Endothelial cell of umbilical vein (primary cell): ENCODE measurements around the gene ASPHD2. TPM values are rescaled to one million over a fixed set of nuclear protein-coding genes. Genes with fewer than 3 reads are reported as not detected.

ENCODE experiments used
- BruUV-seq: library from RNA; stranded (reverse); fragments of 400-500 nt; replicated peaks from 2 replicates; lab custom pipeline; 2021; lab: Mats Ljungman, UMichigan
- CTCF ChIA-PET: fragments of 300-600, 350-600 bp; sonication (Branson Sonifier 250); formaldehyde crosslinking; loops from one replicate; lab custom pipeline; 2021; ENCODE audit warnings: antibody characterized with exemption, inconsistent platforms; lab: Charles Lee
- POLR2A ChIA-PET: fragments of 300-600, 350-600 bp; sonication (Branson Sonifier 250); formaldehyde crosslinking; loops from one replicate; lab custom pipeline; 2021; ENCODE audit warnings: antibody characterized with exemption, inconsistent platforms; lab: Charles Lee
- DNase-seq: peaks from one replicate; pipeline ENCODE4 v3.0.0-alpha.2; 2011; ENCODE audit warnings: low read depth, low spot score
- FAIRE-seq: peaks from 2 replicates; lab custom pipeline; 2011; peaks lifted over from hg19 to GRCh38; lab: Jason Lieb, UNC
- H2AFZ ChIP-seq: 2 replicates; pipeline ENCODE4 v1.6.0; 2012; ENCODE audit warnings: low read depth, low read length, control low read depth, inconsistent platforms
- H3K27ac ChIP-seq: 2 replicates; pipeline ENCODE4 v1.5.1; 2011; ENCODE audit warnings: low read depth, mild to moderate bottlenecking, control low read depth, low read length, moderate library complexity; ENCODE audit not compliant: insufficient read depth
- H3K27me3 ChIP-seq, 2 experiments: 2 replicates each; pipeline versions ENCODE4 v1.6.0 to v1.6.1; 2011; ENCODE audit warnings: low read length in 2 of 2, mixed read lengths in 1 of 2; ENCODE audit not compliant: control insufficient read depth in 2 of 2, insufficient read depth in 2 of 2
- H3K36me3 ChIP-seq, 2 experiments: 2 replicates in 1 of 2; 3 replicates in 1 of 2; pipeline ENCODE4 v1.5.1; 2011; ENCODE audit warnings: low read length in 2 of 2, mild to moderate bottlenecking in 1 of 2, moderate library complexity in 1 of 2; ENCODE audit not compliant: control insufficient read depth in 2 of 2, insufficient read depth in 2 of 2; ENCODE audit errors: extremely low read depth in 1 of 2
- H3K4me1 ChIP-seq: 3 replicates; pipeline ENCODE4 v1.5.1; 2011; ENCODE audit warnings: mild to moderate bottlenecking, low read length; ENCODE audit not compliant: control insufficient read depth, insufficient read depth; ENCODE audit errors: extremely low read depth
- H3K4me2 ChIP-seq: 2 replicates; pipeline ENCODE4 v1.6.1; 2011; ENCODE audit warnings: low read length, control low read depth, mixed read lengths; ENCODE audit not compliant: insufficient read depth
- H3K4me3 ChIP-seq, 3 experiments: fragments of 200-600 bp in 1 of 3; sonication (generic), shearing (Covaris generic) in 1 of 3; replicated peaks in 1 of 3; 2 replicates each; pipeline ENCODE4 v1.5.1; 2011 to 2016; ENCODE audit warnings: control low read depth in 3 of 3, low read length in 3 of 3, mild to moderate bottlenecking in 2 of 3, inconsistent platforms in 1 of 3, low read depth in 1 of 3, moderate library complexity in 1 of 3; ENCODE audit not compliant: insufficient read depth in 1 of 3
- H3K79me2 ChIP-seq: 2 replicates; pipeline ENCODE4 v1.6.0; 2012; ENCODE audit warnings: low read length, inconsistent platforms; ENCODE audit not compliant: control insufficient read depth, insufficient read depth
- H3K9ac ChIP-seq: replicated peaks from 2 replicates; pipeline ENCODE3; 2011; ENCODE audit warnings: low read length, control low read depth; ENCODE audit not compliant: insufficient read depth; ENCODE audit errors: extremely low read depth
- H3K9me1 ChIP-seq: replicated peaks from 3 replicates; pipeline ENCODE4 v1.6.0; 2011; ENCODE audit warnings: mild to moderate bottlenecking, low read length; ENCODE audit not compliant: control insufficient read depth, insufficient read depth; ENCODE audit errors: extremely low read depth
- H3K9me3 ChIP-seq: replicated peaks from 2 replicates; pipeline ENCODE4 v1.5.1; 2012; ENCODE audit warnings: low read length, inconsistent platforms; ENCODE audit not compliant: control insufficient read depth, insufficient read depth
- H4K20me1 ChIP-seq: replicated peaks from 2 replicates; pipeline ENCODE3; 2011; ENCODE audit warnings: mild to moderate bottlenecking, low read length; ENCODE audit not compliant: control insufficient read depth, insufficient read depth; ENCODE audit errors: extremely low read depth
- EZH2 ChIP-seq: IDR thresholded peaks from 2 replicates; pipeline ENCODE4 v1.6.1; 2012; ENCODE audit warnings: borderline replicate concordance, low read depth, mild to moderate bottlenecking, moderate library complexity, low read length, inconsistent platforms; ENCODE audit not compliant: severe bottlenecking
- FOS ChIP-seq: IDR thresholded peaks from 2 replicates; pipeline ENCODE4 v1.6.1; 2011; ENCODE audit warnings: mild to moderate bottlenecking, low read length, moderate library complexity, borderline replicate concordance; ENCODE audit not compliant: insufficient read depth
- GATA2 ChIP-seq: IDR thresholded peaks from 2 replicates; pipeline ENCODE4 v1.7.0; 2011; ENCODE audit warnings: low read depth, mild to moderate bottlenecking, moderate library complexity, mixed read lengths, low read length; ENCODE audit not compliant: insufficient read length, insufficient read depth
- JUN ChIP-seq: IDR thresholded peaks from 2 replicates; pipeline ENCODE4 v1.6.1; 2011; ENCODE audit warnings: borderline replicate concordance, low read depth; ENCODE audit not compliant: insufficient read length, insufficient read depth
- MYC ChIP-seq: IDR thresholded peaks from one replicate; pipeline ENCODE4 v1.6.1; 2011; ENCODE audit warnings: mild to moderate bottlenecking, low read depth, low read length
- POLR2A ChIP-seq: IDR thresholded peaks from 2 replicates; pipeline ENCODE4 v1.6.1; 2012; ENCODE audit warnings: low read depth, mild to moderate bottlenecking, control low read depth, low read length
- POLR2AphosphoS5 ChIP-seq: IDR thresholded peaks from 2 replicates; pipeline ENCODE4 v1.6.1; 2012; ENCODE audit warnings: low read depth, mild to moderate bottlenecking, control low read depth, low read length, moderate library complexity; ENCODE audit not compliant: insufficient read depth
- dilution Hi-C: fragments of 300-500 bp; cut with MboI; formaldehyde crosslinking; loops from one replicate; pipeline ENCODE4 v1.15.0; 2019; ENCODE audit warnings: low sequenced_read_pairs; ENCODE audit not compliant: extremely low pct_ligation_motif_present
- intact Hi-C: fragments of 100-400 bp; cut with micrococcal nuclease; formaldehyde crosslinking; loops from one replicate; pipeline ENCODE4 v1.10.0; 2022
- polyA plus RNA-seq, 4 experiments: library from polyadenylated mRNA; depleted of rRNA in 3 of 4; stranded (reverse) in 3 of 4; unstranded in 1 of 4; fragments of >200 nt; gene quantifications; 2 replicates each; pipeline versions ENCODE4 v1.2.1 to v1.2.3, GENCODE V29; 2011 to 2012; ENCODE audit warnings: missing spikeins in 1 of 4
- total RNA-seq: library from RNA; stranded (reverse); gene quantifications from 2 replicates; pipeline ENCODE4 v1.2.3, GENCODE V29; 2021
- TF ChIP-seq, protein P1 (sequence below), 2 donors: IDR thresholded peaks; 1 replicate in 1 of 2; 2 replicates in 1 of 2; pipeline ENCODE4 v1.5.1; 2011; ENCODE audit warnings: low read length in 2 of 2, mild to moderate bottlenecking in 2 of 2, moderate library complexity in 2 of 2, control low read depth in 1 of 2, inconsistent platforms in 1 of 2, low read depth in 1 of 2; ENCODE audit not compliant: insufficient read depth in 1 of 2; ENCODE audit errors: extremely low read depth in 1 of 2
- TF ChIP-seq, protein P2 (sequence below): IDR thresholded peaks from 2 replicates; pipeline ENCODE4 v1.6.1; 2011; ENCODE audit not compliant: insufficient read depth, insufficient read length

Gene ASPHD2
- total and polyA plus RNA-seq, 2 donors (not counting 3 experiments of a cell fraction or from before 2014, with no cell fraction given), result 4.8 to 5.5 TPM

DNA sequence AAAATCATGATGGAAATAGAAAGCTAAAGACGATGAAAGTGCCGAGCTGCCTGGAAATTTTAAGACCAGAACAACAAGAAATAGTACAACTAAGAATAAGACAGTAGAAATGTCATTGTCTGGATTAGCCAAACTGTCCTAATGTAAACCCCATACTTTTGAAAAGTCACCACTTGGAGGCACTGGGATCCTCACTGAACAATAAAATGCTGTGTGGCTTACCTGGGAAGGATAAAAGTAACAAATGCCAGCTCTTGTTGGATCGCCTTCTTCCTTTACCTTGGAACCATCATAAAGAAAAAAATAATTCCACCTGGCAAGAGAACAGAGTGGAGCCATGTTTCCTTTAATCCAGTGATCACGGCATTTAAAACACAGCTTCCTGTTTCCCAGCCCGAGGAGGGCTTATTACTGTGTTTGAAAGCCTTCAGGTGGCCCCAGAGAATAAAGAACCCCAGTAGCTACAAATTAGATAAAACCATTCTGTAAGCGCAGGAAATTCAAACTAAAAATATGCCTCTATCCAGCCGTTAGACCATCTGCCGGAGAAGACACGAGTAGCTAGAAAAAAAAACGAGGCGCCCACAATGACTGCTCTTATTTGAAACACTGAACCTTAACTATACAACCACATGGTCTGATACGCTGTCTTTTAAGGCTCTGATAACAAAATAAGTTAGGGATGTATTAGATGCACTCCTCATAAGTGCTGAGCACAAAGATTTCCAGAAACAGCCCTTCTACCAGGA is 50.2 kb downstream of the ASPHD2 start:
- FAIRE-seq (no peak), DNase-seq (no peak)
- no peaks in the 10 kb centered on the region for H3K9me3 ChIP-seq
- intact Hi-C loops, result no loop called here
- H3K36me3 ChIP-seq, result peaks cover 5 to 11% of the 10 kb centered on the region in 2 experiments
- no peaks in the 10 kb centered on the region for H3K27me3 ChIP-seq
- H2AFZ ChIP-seq, result peak overlapping the region; percentile 11
- no peak overlapping the region for H3K4me2 ChIP-seq
- BruUV-seq, result no TSS peak
- no peak overlapping the region for H3K27ac ChIP-seq
- peak overlapping the region; percentile 22 for H3K9ac ChIP-seq
- no peak overlapping the region for H3K4me3 ChIP-seq
- CTCF ChIA-PET, result interaction anchor here (0.8 to 1.4 kb wide), 3 partner anchors 15 to 176 kb away, joined by 3 to 4 read pairs (median 3); no protein-coding TSS in a partner anchor
- dilution Hi-C loops, result no loop called here
- no peaks in the 10 kb centered on the region for H4K20me1 ChIP-seq
- POLR2A ChIA-PET, result no interaction called here
- H3K9me1 ChIP-seq, result no peaks in the 10 kb centered on the region
- no peak for TF ChIP-seq POLR2AphosphoS5
- TF ChIP-seq GATA2, result no peak
- TF ChIP-seq JUN, result no peak
- no peak for TF ChIP-seq POLR2A
- no peak for TF ChIP-seq EZH2
- TF ChIP-seq, protein P1, sequence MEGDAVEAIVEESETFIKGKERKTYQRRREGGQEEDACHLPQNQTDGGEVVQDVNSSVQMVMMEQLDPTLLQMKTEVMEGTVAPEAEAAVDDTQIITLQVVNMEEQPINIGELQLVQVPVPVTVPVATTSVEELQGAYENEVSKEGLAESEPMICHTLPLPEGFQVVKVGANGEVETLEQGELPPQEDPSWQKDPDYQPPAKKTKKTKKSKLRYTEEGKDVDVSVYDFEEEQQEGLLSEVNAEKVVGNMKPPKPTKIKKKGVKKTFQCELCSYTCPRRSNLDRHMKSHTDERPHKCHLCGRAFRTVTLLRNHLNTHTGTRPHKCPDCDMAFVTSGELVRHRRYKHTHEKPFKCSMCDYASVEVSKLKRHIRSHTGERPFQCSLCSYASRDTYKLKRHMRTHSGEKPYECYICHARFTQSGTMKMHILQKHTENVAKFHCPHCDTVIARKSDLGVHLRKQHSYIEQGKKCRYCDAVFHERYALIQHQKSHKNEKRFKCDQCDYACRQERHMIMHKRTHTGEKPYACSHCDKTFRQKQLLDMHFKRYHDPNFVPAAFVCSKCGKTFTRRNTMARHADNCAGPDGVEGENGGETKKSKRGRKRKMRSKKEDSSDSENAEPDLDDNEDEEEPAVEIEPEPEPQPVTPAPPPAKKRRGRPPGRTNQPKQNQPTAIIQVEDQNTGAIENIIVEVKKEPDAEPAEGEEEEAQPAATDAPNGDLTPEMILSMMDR (IDR thresholded peaks at IDR 0.05; ENCODE audit: extremely low read depth in 1 of 2, insufficient read depth in 1 of 2, low read depth in 1 of 2, low read length in 2 of 2), result no peak
- TF ChIP-seq, protein P2, sequence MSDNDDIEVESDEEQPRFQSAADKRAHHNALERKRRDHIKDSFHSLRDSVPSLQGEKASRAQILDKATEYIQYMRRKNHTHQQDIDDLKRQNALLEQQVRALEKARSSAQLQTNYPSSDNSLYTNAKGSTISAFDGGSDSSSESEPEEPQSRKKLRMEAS, result no peak
- TF ChIP-seq FOS, result no peak
- TF ChIP-seq MYC, result no peak
- H3K4me1 ChIP-seq, result peaks cover 22% of the 10 kb centered on the region
- H3K79me2 ChIP-seq, result peaks cover 25% of the 10 kb centered on the region
